ENCODE data around the gene CHST5. TPM values are rescaled to one million over a fixed set of nuclear protein-coding genes. Genes with fewer than 3 reads are reported as not detected.

Gene CHST5
- total and polyA plus RNA-seq, 5 donors from 2014 or later, result not detected

DNA sequence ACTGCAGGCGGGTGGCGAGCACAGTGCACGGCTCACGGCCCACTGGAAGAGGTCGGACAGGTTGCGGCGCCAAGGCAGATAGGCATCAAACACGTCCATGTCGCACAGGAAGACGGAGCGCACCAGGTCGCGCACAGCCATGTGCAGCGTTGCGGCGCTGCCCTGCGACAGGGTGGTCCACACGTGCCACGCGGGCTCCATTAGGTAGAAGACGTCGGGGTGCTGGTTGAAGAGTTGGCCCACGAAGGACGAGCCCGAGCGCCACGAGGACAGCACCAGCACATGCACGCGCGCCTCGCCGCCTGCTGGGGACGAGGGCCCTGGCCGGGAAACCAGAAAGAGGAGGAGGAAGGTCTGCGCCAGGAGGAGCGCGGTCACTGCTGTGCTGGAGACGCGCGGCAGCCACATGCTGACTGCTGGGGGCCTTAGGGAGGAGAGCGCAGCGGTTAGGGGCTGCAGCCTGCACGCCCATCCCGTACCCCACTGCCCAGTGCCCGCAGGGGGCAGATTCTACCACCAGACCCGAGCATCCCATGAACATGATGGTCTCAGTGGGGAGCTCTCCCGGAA is 56.4 kb downstream of the CHST5 start:
- H3K27ac Mint-ChIP-seq, result no peak overlapping the region
- no peaks in the 10 kb centered on the region for H3K36me3 Mint-ChIP-seq

More for the DNA sequence above, 56.4 kb downstream of the CHST5 start:
- Histone ChIP-seq H3K27me3 (ENCODE audit: control insufficient read depth, insufficient read depth, low read length) (no peaks in the 10 kb centered on the region), H3K4me1 (ENCODE audit: control insufficient read depth, insufficient read depth, low read length, poor library complexity, severe bottlenecking) (no peaks in the 10 kb centered on the region), H3K27ac (ENCODE audit: insufficient read depth, low read length, poor library complexity, severe bottlenecking) (no peak overlapping the region), H3K36me3 (ENCODE audit: control insufficient read depth, insufficient read depth, low read length) (no peaks in the 10 kb centered on the region), H3K4me3 (ENCODE audit: low read depth, low read length) (no peak overlapping the region), H3K9me3 (ENCODE audit: control insufficient read depth in 2 of 2, low read length in 2 of 2) (no peaks in the 10 kb centered on the region)
- peaks cover 16% of the 10 kb centered on the region for H3K27me3 Mint-ChIP-seq
- peaks cover 0 to 3% (median 0%) of the 10 kb centered on the region in 7 donors for H3K9me3 Mint-ChIP-seq
- no peak overlapping the region for H3K4me3 Mint-ChIP-seq
- DNase-seq (no peak), ATAC-seq (ENCODE audit: low read depth in 2 of 2) (no peak)
- H3K4me1 Mint-ChIP-seq, result no peaks in the 10 kb centered on the region

Other genes starting within 250 kb of the CHST5 start
- gene CFDP1, start 102.6 kb downstream of the CHST5 start, total RNA-seq, result 41.7 TPM
- gene CFDP1, start 102.6 kb downstream of the CHST5 start, polyA plus RNA-seq, result 10 to 100 TPM; 32.0 to 63.8 (median 37.2) TPM
- 45.1 TPM for gene TMEM170A, start 71.4 kb downstream of the CHST5 start, total RNA-seq
- 10 to 100 TPM; 34.8 to 41.0 (median 38.1) TPM for gene TMEM170A, start 71.4 kb downstream of the CHST5 start, polyA plus RNA-seq
- not detected for gene CHST6, start 40.7 kb downstream of the CHST5 start, total RNA-seq
- not detected for gene CHST6, start 40.7 kb downstream of the CHST5 start, polyA plus RNA-seq
- 0.72 TPM for gene TMEM231, start 20.1 kb upstream of the CHST5 start, total RNA-seq
- gene TMEM231, start 20.1 kb upstream of the CHST5 start, polyA plus RNA-seq, result 1 to 10 TPM in 2 of 4 donors, under 1 TPM in 2; 0.64 to 2.6 (median 1.3) TPM
- 81.3 TPM for gene GABARAPL2, start 30.3 kb upstream of the CHST5 start, total RNA-seq
- 100 to 1,000 TPM; 293 to 354 (median 316) TPM for gene GABARAPL2, start 30.3 kb upstream of the CHST5 start, polyA plus RNA-seq
- 98.7 TPM for gene ADAT1, start 87.2 kb upstream of the CHST5 start, total RNA-seq
- 10 to 100 TPM; 40.1 to 57.6 (median 52.0) TPM for gene ADAT1, start 87.2 kb upstream of the CHST5 start, polyA plus RNA-seq
- 130 TPM for gene KARS1, start 111.6 kb upstream of the CHST5 start, total RNA-seq
- gene KARS1, start 111.6 kb upstream of the CHST5 start, polyA plus RNA-seq, result 100 to 1,000 TPM; 186 to 237 (median 209) TPM
- 133 TPM for gene TERF2IP, start 111.7 kb upstream of the CHST5 start, total RNA-seq
- gene TERF2IP, start 111.7 kb upstream of the CHST5 start, polyA plus RNA-seq, result 100 to 1,000 TPM; 133 to 204 (median 162) TPM
- gene CPHXL2, start 140.9 kb upstream of the CHST5 start, total RNA-seq, result not detected
- not detected for gene CPHXL2, start 140.9 kb upstream of the CHST5 start, polyA plus RNA-seq
- gene DUXB, start 165.4 kb upstream of the CHST5 start, total RNA-seq, result not detected
- gene DUXB, start 165.4 kb upstream of the CHST5 start, polyA plus RNA-seq, result not detected
- gene CPHXL, start 190.4 kb upstream of the CHST5 start, total RNA-seq, result not detected
- gene CPHXL, start 190.4 kb upstream of the CHST5 start, polyA plus RNA-seq, result not detected

All from CD4-positive, CD25-positive, alpha-beta regulatory T cell (primary cell).